ENCODE data around the gene ZBTB16.

ZBTB16 gene

GRCh38 chr11:114194702-114195101 is 135.2 kb downstream of the ZBTB16 start:
- DNase-seq = no peak

- no peak for DNase-seq
Measured at GRCh38 chr11:114195151-114195550, 135.6 kb downstream of the ZBTB16 start.

GRCh38 chr11:114195981-114196731 is 136.6 kb downstream of the ZBTB16 start:
- DNase-seq = no peak

GRCh38 chr11:114196997-114197703 is 137.6 kb downstream of the ZBTB16 start:
- no peak for DNase-seq

- no peak for DNase-seq
Measured at GRCh38 chr11:114197799-114198500, 138.4 kb downstream of the ZBTB16 start.

- DNase-seq = no peak
Measured at GRCh38 chr11:114199051-114199450, 139.5 kb downstream of the ZBTB16 start.

- no peak for DNase-seq
Measured at GRCh38 chr11:114200351-114201133, 141.0 kb downstream of the ZBTB16 start.

GRCh38 chr11:114201219-114201618 is 141.7 kb downstream of the ZBTB16 start:
- DNase-seq = no peak

- no peak for DNase-seq
Measured at GRCh38 chr11:114202011-114202609, 142.6 kb downstream of the ZBTB16 start.

GRCh38 chr11:114207096-114207495 is 147.6 kb downstream of the ZBTB16 start:
- no peak for DNase-seq

- no peak for DNase-seq
Measured at GRCh38 chr11:114208377-114208776, 148.9 kb downstream of the ZBTB16 start.

- no peak for DNase-seq
Measured at GRCh38 chr11:114209343-114209742, 149.8 kb downstream of the ZBTB16 start.

- DNase-seq = no peak
Measured at GRCh38 chr11:114209904-114210303, 150.4 kb downstream of the ZBTB16 start.

- DNase-seq = no peak
Measured at GRCh38 chr11:114211444-114212121, 152.1 kb downstream of the ZBTB16 start.

GRCh38 chr11:114213622-114214021 is 154.1 kb downstream of the ZBTB16 start:
- DNase-seq = no peak

- DNase-seq = no peak
Measured at GRCh38 chr11:114215428-114215827, 155.9 kb downstream of the ZBTB16 start.

- DNase-seq = no peak
Measured at GRCh38 chr11:114215871-114216795, 156.6 kb downstream of the ZBTB16 start.

GRCh38 chr11:114216796-114217180 is 157.3 kb downstream of the ZBTB16 start:
- DNase-seq = no peak

GRCh38 chr11:114218508-114218907 is 159.0 kb downstream of the ZBTB16 start:
- no peak for DNase-seq

- DNase-seq = no peak
Measured at GRCh38 chr11:114219559-114220349, 160.2 kb downstream of the ZBTB16 start.

Data from GOT3 (cell line).